ENCODE measurements around the gene HMSD.

DNA sequence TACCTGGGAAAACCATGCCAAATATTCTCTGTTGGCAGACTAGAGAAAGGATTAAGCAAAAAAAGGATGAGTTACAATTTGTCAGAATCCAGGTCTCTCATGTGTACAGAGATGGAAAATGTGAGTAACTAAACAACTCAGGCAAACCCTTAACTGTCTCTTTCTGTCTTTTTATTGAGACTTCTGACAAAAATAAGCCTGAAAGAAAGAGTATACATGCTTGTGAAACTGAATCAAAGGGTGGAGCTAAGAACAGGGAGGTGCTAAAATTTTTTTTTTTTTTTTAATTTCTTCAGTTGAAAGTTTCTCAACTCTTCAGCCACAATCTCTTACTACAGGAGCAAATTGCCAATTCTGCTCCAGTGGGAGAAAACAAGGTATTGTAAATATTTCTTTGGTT, 41.4 kb upstream of the HMSD start, which contains the start of gene SERPINB10:
- TF ChIP-seq, protein P1, sequence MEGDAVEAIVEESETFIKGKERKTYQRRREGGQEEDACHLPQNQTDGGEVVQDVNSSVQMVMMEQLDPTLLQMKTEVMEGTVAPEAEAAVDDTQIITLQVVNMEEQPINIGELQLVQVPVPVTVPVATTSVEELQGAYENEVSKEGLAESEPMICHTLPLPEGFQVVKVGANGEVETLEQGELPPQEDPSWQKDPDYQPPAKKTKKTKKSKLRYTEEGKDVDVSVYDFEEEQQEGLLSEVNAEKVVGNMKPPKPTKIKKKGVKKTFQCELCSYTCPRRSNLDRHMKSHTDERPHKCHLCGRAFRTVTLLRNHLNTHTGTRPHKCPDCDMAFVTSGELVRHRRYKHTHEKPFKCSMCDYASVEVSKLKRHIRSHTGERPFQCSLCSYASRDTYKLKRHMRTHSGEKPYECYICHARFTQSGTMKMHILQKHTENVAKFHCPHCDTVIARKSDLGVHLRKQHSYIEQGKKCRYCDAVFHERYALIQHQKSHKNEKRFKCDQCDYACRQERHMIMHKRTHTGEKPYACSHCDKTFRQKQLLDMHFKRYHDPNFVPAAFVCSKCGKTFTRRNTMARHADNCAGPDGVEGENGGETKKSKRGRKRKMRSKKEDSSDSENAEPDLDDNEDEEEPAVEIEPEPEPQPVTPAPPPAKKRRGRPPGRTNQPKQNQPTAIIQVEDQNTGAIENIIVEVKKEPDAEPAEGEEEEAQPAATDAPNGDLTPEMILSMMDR (conservative IDR thresholded peaks at IDR 0.05; ENCODE audit: low read depth, low read length): no peak
- TF ChIP-seq EZH2 (IDR thresholded peaks at IDR 0.05; ENCODE audit: borderline replicate concordance, low read depth, low read length, poor library complexity, severe bottlenecking): no peak
